ENCODE measurements around the gene ADCY1. TPM values are rescaled to one million over a fixed set of nuclear protein-coding genes. Genes with fewer than 3 reads are reported as not detected.

Gene ADCY1
- total and polyA plus RNA-seq, 3 donors from 2014 or later: 6.6 to 14.1 (median 13.7) TPM

DNA sequence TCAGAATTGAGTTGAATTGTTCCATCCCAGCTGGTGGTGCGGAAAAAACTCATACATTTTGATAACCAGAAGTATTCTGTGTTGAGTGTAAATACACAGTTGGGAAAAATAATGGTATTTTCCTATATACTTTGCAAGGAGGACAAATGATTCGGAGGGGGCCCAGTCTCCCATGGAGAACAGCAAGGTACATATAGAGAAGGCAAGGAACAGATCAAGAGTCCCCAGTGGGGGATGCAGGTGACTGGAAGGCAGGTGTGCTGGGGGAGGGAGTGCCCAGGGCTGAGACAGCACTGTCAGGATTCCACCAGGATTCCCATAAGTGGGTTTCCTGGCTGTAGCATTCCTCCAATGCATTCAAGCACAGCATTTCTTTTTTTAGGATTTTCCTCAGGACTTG is 10.8 kb upstream of the ADCY1 start:
- H3K4me3 ChIP-seq: no peak overlapping the region
- no peak overlapping the region for H3K27ac ChIP-seq
- no peaks in the 10 kb centered on the region for H3K36me3 ChIP-seq (ENCODE audit: low read depth, missing control alignments)
- peaks cover 6% of the 10 kb centered on the region for H3K4me1 ChIP-seq
- no peaks in the 10 kb centered on the region for H3K27me3 ChIP-seq
- H3K9me3 ChIP-seq: no peaks in the 10 kb centered on the region
- WGBS, 2 donors: 94 to 97% methylated on average over 2 of the region's 2 CpGs
- intact Hi-C loops (cut with DNase I; ENCODE audit: low total_unique reads): no loop called here
- no peak for DNase-seq
- no peak for TF ChIP-seq POLR2A (IDR thresholded peaks at IDR 0.05)
- no peak for TF ChIP-seq CTCF (IDR thresholded peaks at IDR 0.05)

- TF ChIP-seq POLR2A (IDR thresholded peaks at IDR 0.05) (no peak), CTCF (IDR thresholded peaks at IDR 0.05) (no peak)
- H3K36me3 ChIP-seq (ENCODE audit: low read depth, missing control alignments): no peaks in the 10 kb centered on the region
- H3K9me3 ChIP-seq: no peaks in the 10 kb centered on the region
- H3K4me3 ChIP-seq: no peak overlapping the region
- 50% methylated on average over 12 of the region's 12 CpGs for WGBS, 2 donors
- intact Hi-C loops (cut with DNase I; ENCODE audit: low total_unique reads): no loop called here
- peaks cover 6% of the 10 kb centered on the region for H3K4me1 ChIP-seq
- no peak overlapping the region for H3K27ac ChIP-seq
- no peaks in the 10 kb centered on the region for H3K27me3 ChIP-seq
- DNase-seq: no peak
These were observed 10.2 kb upstream of the ADCY1 start for GRCh38 chr7:45563941-45564461.

DNA sequence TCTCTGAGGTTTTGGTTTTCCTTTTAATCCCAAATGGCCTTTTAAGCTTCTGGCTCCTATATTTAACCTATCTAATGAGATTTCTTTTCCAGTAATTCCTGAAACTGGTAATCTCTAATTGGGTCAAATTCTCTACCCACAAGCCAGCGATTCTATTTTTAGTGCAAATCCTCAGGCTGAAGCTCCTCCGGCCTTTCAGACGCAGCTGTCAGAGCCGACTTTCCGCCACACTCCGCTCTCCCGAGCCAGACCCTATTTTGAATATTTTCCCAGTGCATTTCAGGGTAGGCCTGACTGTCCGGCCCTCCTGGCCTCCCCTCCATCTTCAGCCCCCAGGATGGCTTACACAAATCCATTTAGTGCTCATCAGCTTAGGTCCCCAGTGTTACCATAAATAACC is 9.7 kb upstream of the ADCY1 start:
- DNase-seq: no peak
- no peaks in the 10 kb centered on the region for H3K36me3 ChIP-seq (ENCODE audit: low read depth, missing control alignments)
- TF ChIP-seq CTCF (IDR thresholded peaks at IDR 0.05): no peak
- TF ChIP-seq POLR2A (IDR thresholded peaks at IDR 0.05): no peak
- no peaks in the 10 kb centered on the region for H3K9me3 ChIP-seq
- H3K4me1 ChIP-seq: peaks cover 6% of the 10 kb centered on the region
- intact Hi-C loops (cut with DNase I; ENCODE audit: low total_unique reads): no loop called here
- 41 to 44% methylated on average over 8 of the region's 8 CpGs for WGBS, 2 donors
- no peaks in the 10 kb centered on the region for H3K27me3 ChIP-seq
- no peak overlapping the region for H3K27ac ChIP-seq
- H3K4me3 ChIP-seq: no peak overlapping the region

DNA sequence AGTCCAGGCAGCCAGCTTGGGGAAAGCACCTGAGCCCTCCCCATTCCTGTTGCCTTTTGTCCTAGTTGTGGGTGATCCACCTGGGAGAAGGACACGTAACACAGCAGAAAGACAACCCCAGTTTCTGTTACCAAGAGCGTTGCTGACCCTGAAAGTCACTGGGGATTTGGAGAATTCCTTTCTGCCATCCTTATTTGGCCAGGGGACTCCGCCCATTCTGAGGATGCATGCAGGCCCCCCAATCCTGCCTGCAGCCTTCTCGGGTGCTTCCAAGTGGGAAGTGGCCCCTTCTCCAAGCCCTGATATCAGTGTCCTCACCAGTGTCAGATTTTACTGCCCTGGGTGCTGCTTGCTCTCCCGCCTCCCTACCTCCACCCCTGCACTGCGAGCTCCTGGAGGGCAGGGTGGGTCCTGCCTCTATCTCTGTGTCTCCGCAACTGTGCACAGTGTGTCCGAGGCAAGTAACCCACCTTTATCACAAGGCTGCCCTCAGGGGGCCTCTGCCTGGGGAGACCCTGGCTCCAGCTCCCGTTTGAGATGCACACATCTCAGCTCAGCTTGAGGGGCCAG is 9.2 kb upstream of the ADCY1 start:
- Histone ChIP-seq H3K27ac (no peak overlapping the region), H3K4me1 (peaks cover 6% of the 10 kb centered on the region), H3K4me3 (no peak overlapping the region), H3K27me3 (no peaks in the 10 kb centered on the region), H3K9me3 (no peaks in the 10 kb centered on the region), H3K36me3 (ENCODE audit: low read depth, missing control alignments) (no peaks in the 10 kb centered on the region)
- 72 to 75% methylated on average over 8 to 9 of the region's 9 CpGs for WGBS, 2 donors
- no peak for TF ChIP-seq POLR2A (IDR thresholded peaks at IDR 0.05)
- TF ChIP-seq CTCF (IDR thresholded peaks at IDR 0.05): no peak
- DNase-seq: no peak
- intact Hi-C loops (cut with DNase I; ENCODE audit: low total_unique reads): no loop called here

- Histone ChIP-seq H3K36me3 (ENCODE audit: low read depth, missing control alignments) (no peaks in the 10 kb centered on the region), H3K27ac (no peak overlapping the region), H3K9me3 (no peaks in the 10 kb centered on the region), H3K4me3 (no peak overlapping the region), H3K4me1 (peaks cover 6% of the 10 kb centered on the region), H3K27me3 (no peaks in the 10 kb centered on the region)
- 92 to 95% methylated on average over 5 of the region's 5 CpGs for WGBS, 2 donors
- TF ChIP-seq POLR2A (IDR thresholded peaks at IDR 0.05) (no peak), CTCF (IDR thresholded peaks at IDR 0.05) (no peak)
- intact Hi-C loops (cut with DNase I; ENCODE audit: low total_unique reads): no loop called here
- DNase-seq: no peak
These were observed 7.8 kb upstream of the ADCY1 start for GRCh38 chr7:45566386-45566785.
